Stimulated activated CD8-positive, alpha-beta memory T cell treated with anti-CD3 and anti-CD28 coated beads, Interleukin-12 subunit alpha, Interleukin-12 subunit beta, amount 100 ng/mL, for 24 hours (primary cell): Measurements from ENCODE around the gene UPP2.

Experiments
- DNase-seq: peaks from one replicate; pipeline ENCODE4 v3.0.0-alpha.2; 2020; ENCODE audit errors: extremely low read depth

Gene UPP2

GRCh38 chr2:158101384-158101926 lies at the start of gene UPP2:
Gene UPP2 (plus strand): TSS chr2:158101876. CDS start chr2:158102064, 188 bp downstream.
- DNase-seq = no peak

GRCh38 chr2:158052761-158053160 lies 48.9 kb upstream of the UPP2 start:
- no peak for DNase-seq

- DNase-seq = no peak
Observed at GRCh38 chr2:158056875-158057274, 44.8 kb upstream of the UPP2 start.

GRCh38 chr2:158060160-158060834 lies 41.4 kb upstream of the UPP2 start:
- no peak for DNase-seq

- DNase-seq = no peak
Observed at GRCh38 chr2:158060835-158061435, 40.7 kb upstream of the UPP2 start.

- no peak for DNase-seq
Observed at GRCh38 chr2:158061763-158062162, 39.9 kb upstream of the UPP2 start.

- DNase-seq = no peak
Observed at GRCh38 chr2:158066046-158066713, 35.5 kb upstream of the UPP2 start.

- DNase-seq = no peak
Observed at GRCh38 chr2:158071018-158071417, 30.7 kb upstream of the UPP2 start.

- no peak for DNase-seq
Observed at GRCh38 chr2:158072361-158072760, 29.3 kb upstream of the UPP2 start.

- DNase-seq = no peak
Observed at GRCh38 chr2:158079672-158080071, 22.0 kb upstream of the UPP2 start.

GRCh38 chr2:158088093-158088492 lies 13.6 kb upstream of the UPP2 start:
- no peak for DNase-seq

GRCh38 chr2:158089322-158089721 lies 12.4 kb upstream of the UPP2 start:
- DNase-seq = no peak

GRCh38 chr2:158091647-158092046 lies 10.0 kb upstream of the UPP2 start:
- DNase-seq = no peak

GRCh38 chr2:158094487-158095092 lies 7.1 kb upstream of the UPP2 start:
- no peak for DNase-seq

GRCh38 chr2:158095269-158095668 lies 6.4 kb upstream of the UPP2 start:
- no peak for DNase-seq

GRCh38 chr2:158095912-158096311 lies 5.8 kb upstream of the UPP2 start:
- DNase-seq = no peak

- no peak for DNase-seq
Observed at GRCh38 chr2:158097481-158097880, 4.2 kb upstream of the UPP2 start.

- DNase-seq = no peak
Observed at GRCh38 chr2:158098178-158098577, 3.5 kb upstream of the UPP2 start.

- no peak for DNase-seq
Observed at GRCh38 chr2:158099716-158100115, 2.0 kb upstream of the UPP2 start.

GRCh38 chr2:158100411-158100810 lies 1.3 kb upstream of the UPP2 start:
- no peak for DNase-seq

GRCh38 chr2:158102446-158102845 lies 770 bp downstream of the UPP2 start:
- no peak for DNase-seq

GRCh38 chr2:158103411-158104012 lies 1.8 kb downstream of the UPP2 start:
- DNase-seq = no peak
